Pancreas (tissue), 10 donors: ENCODE results near the gene MPEG1. TPM values are rescaled to one million over a fixed set of nuclear protein-coding genes. Genes with fewer than 3 reads are reported as not detected.

Source experiments
- ATAC-seq, 4 donors: fragments of 200-7000 bp; cut with Tn5 transposase; one replicate each; pipeline versions ENCODE4 v1.8.0 to v1.9.1; 2020; ENCODE audit warnings: mild to moderate bottlenecking in 4 of 4, moderate library complexity in 4 of 4
- DNase-seq, 6 donors: peaks; one replicate each; pipeline ENCODE4 v3.0.0-alpha.2; 2020
- FAIRE-seq: peaks from 2 replicates; lab custom pipeline; 2012; peaks lifted over from hg19 to GRCh38; lab: Jason Lieb, UNC
- H3K27ac ChIP-seq, 4 donors: fragments of 200-600 bp; sonication (generic); 1 replicate in 3 of 4; 2 replicates in 1 of 4; pipeline versions ENCODE4 v1.5.0 to v1.8.0; 2020
- H3K27me3 ChIP-seq, 4 donors: fragments of 200-600 bp; one replicate each; pipeline ENCODE4 v1.8.0; 2021
- H3K36me3 ChIP-seq, 3 donors: fragments of 200-600 bp; sonication (generic) in 1 of 3; one replicate each; pipeline versions ENCODE4 v1.5.0 to v1.8.0; 2020 to 2021
- H3K4me1 ChIP-seq, 3 donors: fragments of 200-600 bp; one replicate each; pipeline ENCODE4 v1.8.0; 2021
- H3K4me3 ChIP-seq, 4 donors: fragments of 200-600 bp; sonication (generic) in 2 of 4; one replicate each; pipeline versions ENCODE4 v1.5.0 to v1.8.0; 2020 to 2021
- H3K9me3 ChIP-seq, 4 donors: fragments of 200-600 bp; one replicate each; pipeline ENCODE4 v1.8.0; 2021
- CTCF ChIP-seq, 4 donors: fragments of 200-600 bp; sonication (generic) in 3 of 4; IDR thresholded peaks; one replicate each; pipeline versions ENCODE4 v1.5.0 to v1.8.0; 2021; ENCODE audit warnings: antibody characterized with exemption in 4 of 4
- WGBS, 2 donors: extraction: QIAGEN DNeasy Blood & Tissue Kit; methylation state at CpG; one replicate each; pipeline ENCODE4 v1.1.7; 2013; 5-methylcytosine and 5-hydroxymethylcytosine counted together
- intact Hi-C, 3 donors: fragments of 100-400 bp; cut with DNase I; formaldehyde crosslinking; loops; one replicate each; pipeline versions ENCODE4 v1.11.1 to v1.14.2; 2022
- polyA plus RNA-seq, 2 donors: library from polyadenylated mRNA; stranded (reverse); fragments of 200-250 nt; gene quantifications; one replicate each; pipeline ENCODE4 v1.2.3, GENCODE V29; 2013
- total RNA-seq, 6 donors: library from RNA; stranded (reverse); fragmentation: NEBNext Ultra II Directional in 4 of 6; extraction: Animal tissue kit (Norgen Biotek cat#: 25700) in 4 of 6; gene quantifications; one replicate each; pipeline versions ENCODE4 v1.2.1 to v1.2.4, GENCODE V29; 2021 to 2023
- donor health status: healthy with polysubstance abuse.
- donor health status: DM: no; HTN: no; CAD: no; lungs with moderate emphysema.
- donor health status: DM: no; HTN: no; CAD: no.
- donor health status: control.
- donor health status: control.
- donor health status: Bipolar disorder and iron deficiency.
- donor health status: DM: yes; HTN: yes; CAD: no.
- donor health status: DM: no; HTN: no; CAD: no.
- donor health status: DM: no; HTN: no; CAD: no.
- donor health status: DM: yes; HTN: yes; CAD: no.

MPEG1 gene
- total and polyA plus RNA-seq, 8 donors: 0.51 to 7.1 (median 1.2) TPM

DNA sequence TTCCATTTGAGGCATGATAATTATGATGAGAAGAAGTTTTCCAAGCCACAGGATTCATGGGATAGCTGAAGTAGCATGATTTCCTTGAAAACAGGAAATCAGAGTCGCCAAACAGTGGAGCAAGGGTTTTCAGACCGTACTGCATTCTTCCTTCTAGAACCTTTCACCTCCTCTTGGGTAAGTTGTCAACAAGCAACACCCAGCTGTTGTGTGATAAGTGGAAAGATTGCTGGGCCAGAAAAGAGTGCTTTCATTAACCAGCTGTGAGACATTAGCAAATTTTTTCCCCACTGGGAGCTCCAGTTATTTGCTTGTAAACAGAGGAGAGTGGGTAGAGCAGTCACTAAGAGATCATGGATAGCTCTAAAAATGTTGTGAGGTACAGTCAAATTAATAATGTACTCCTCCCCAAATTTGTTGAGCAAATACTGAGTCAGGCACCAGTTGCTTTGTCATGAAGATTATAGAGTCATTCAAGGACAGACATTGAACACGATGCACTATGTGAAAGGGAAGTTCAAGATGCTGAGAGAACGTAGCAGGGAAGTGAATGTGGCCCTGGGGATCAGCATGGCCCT is 11.7 kb upstream of the MPEG1 start:
- Histone ChIP-seq H3K9me3 (no peaks in the 10 kb centered on the region), H3K36me3 (no peaks in the 10 kb centered on the region), H3K4me3 (no peak overlapping the region), H3K27ac (peak overlapping the region in 1 of 4 donors; percentile 10), H3K4me1 (no peaks in the 10 kb centered on the region), H3K27me3 (no peaks in the 10 kb centered on the region)
- DNase-seq (no peak), ATAC-seq (peak in 3 of 4 donors; percentile 52 to 74 (median 57)), FAIRE-seq (no peak)
- intact Hi-C loops: no loop called here
- no peak for TF ChIP-seq CTCF (IDR thresholded peaks at IDR 0.05)
- 43 to 48% methylated on average over 4 of the region's 4 CpGs for WGBS, 2 donors

DNA sequence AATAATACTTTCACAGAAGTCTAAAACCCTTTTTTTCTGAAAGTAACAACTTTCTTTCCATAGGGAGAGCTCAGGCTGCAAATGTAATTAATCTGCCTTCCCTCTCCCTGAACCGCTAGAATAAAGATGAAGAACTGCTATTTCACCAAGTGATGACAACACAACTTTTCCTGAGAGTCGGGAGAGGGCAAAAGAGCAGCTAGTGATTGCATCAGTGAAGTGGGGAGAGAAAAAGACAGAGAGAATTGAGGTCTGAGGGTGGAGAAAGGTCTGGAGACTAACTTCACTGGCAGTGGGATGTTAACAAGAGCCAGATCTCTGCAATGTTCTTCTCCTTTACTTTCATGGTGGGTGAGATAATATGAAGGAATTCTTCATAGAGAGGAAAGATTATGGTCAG is 10.9 kb upstream of the MPEG1 start:
- peak overlapping the region in 1 of 4 donors; percentile 10 for H3K27ac ChIP-seq
- TF ChIP-seq CTCF (IDR thresholded peaks at IDR 0.05): no peak
- 58 to 68% methylated on average over 2 of the region's 2 CpGs for WGBS, 2 donors
- intact Hi-C loops: no loop called here
- DNase-seq (no peak), ATAC-seq (peak in 2 of 4 donors; percentile 23 to 44), FAIRE-seq (no peak)
- H3K27me3 ChIP-seq: no peaks in the 10 kb centered on the region
- no peaks in the 10 kb centered on the region for H3K9me3 ChIP-seq
- no peak overlapping the region for H3K4me3 ChIP-seq
- no peaks in the 10 kb centered on the region for H3K4me1 ChIP-seq
- no peaks in the 10 kb centered on the region for H3K36me3 ChIP-seq

DNA sequence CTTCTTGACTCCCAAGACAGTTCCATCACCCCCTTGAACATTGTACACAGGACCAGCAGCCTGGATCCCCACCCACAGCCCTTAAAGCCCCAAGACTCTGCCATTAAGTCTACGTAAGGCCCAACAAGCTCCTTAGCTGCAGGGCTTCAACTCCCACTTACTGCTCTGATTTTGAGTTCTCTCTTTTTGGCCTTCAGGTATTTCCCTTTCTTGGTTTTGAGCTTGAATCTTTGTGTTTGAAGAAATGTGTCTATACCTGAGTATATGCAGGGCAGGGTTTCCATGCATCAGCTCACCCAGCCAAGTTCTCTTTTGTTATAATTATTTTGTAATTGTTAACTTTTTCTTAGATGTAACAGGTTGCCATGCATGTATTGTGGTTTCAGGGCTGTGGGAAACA is 10.4 kb upstream of the MPEG1 start:
- H3K4me3 ChIP-seq: no peak overlapping the region
- no peaks in the 10 kb centered on the region for H3K36me3 ChIP-seq
- 95% methylated on average over 1 of the region's 1 CpG for WGBS, 2 donors
- intact Hi-C loops: no loop called here
- no peak for TF ChIP-seq CTCF (IDR thresholded peaks at IDR 0.05)
- ATAC-seq (no peak), FAIRE-seq (no peak), DNase-seq (no peak)
- no peaks in the 10 kb centered on the region for H3K27me3 ChIP-seq
- peak overlapping the region in 1 of 4 donors; percentile 10 for H3K27ac ChIP-seq
- H3K9me3 ChIP-seq: no peaks in the 10 kb centered on the region
- H3K4me1 ChIP-seq: no peaks in the 10 kb centered on the region

DNA sequence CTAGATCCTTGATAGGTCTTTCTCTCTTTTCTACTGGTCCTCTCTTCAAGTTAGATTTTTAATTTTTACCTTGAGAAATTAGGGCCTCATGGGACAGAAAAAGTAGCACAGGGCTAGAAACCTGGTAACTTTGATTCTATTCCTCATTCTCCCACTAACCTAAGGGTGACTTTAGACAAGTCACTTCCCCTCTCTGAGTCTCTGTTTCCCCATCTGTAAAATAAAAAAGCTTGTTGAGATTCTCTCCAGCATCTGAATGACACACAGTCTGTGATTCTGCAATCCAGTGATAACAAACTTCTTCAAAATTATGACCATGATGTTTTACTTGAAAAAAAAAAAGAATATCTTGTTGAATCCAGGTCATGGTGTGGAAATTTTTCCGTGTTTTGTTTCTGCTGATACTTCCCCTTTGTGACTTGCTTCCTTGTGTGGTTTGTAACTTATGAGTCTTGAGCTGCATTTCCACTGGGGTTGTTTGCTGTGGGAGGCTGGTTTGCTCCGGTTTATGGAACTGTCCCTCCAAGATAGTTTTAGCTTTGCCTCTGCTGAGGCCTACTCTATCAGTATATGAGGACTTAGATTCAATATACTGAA is 9.8 kb upstream of the MPEG1 start:
- Histone ChIP-seq H3K4me3 (no peak overlapping the region), H3K36me3 (no peaks in the 10 kb centered on the region), H3K9me3 (no peaks in the 10 kb centered on the region), H3K27ac (no peak overlapping the region), H3K4me1 (no peaks in the 10 kb centered on the region), H3K27me3 (no peaks in the 10 kb centered on the region)
- WGBS, 2 donors: 66 to 83% methylated on average over 2 of the region's 2 CpGs
- TF ChIP-seq CTCF (IDR thresholded peaks at IDR 0.05): no peak
- no peak for FAIRE-seq
- no peak for DNase-seq
- ATAC-seq: peak in 2 of 4 donors; percentile 44 to 55
- intact Hi-C loops: no loop called here

DNA sequence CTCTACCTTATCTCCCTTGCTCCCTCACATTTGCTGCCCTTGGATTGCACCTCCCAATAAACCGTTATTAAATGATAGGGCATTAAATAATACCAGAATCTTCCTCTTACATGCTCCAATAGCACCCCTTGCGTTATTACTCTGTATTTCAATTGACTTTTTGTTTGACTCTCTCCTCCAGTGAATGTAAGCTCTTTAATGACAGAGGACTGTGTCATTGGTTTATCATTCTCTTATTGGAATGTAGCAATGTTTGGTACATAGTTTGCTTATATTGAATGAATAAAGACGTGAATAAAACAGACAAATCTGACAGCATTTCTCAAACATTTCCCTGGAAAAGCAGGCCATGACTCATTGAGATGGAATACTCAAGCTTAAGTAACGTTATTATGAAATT is 8.7 kb upstream of the MPEG1 start:
- no peak for TF ChIP-seq CTCF (IDR thresholded peaks at IDR 0.05)
- H3K9me3 ChIP-seq: no peaks in the 10 kb centered on the region
- no peak overlapping the region for H3K4me3 ChIP-seq
- DNase-seq (no peak), FAIRE-seq (peak; percentile 5), ATAC-seq (no peak)
- no peaks in the 10 kb centered on the region for H3K4me1 ChIP-seq
- no peak overlapping the region for H3K27ac ChIP-seq
- no peaks in the 10 kb centered on the region for H3K27me3 ChIP-seq
- intact Hi-C loops: no loop called here
- H3K36me3 ChIP-seq: no peaks in the 10 kb centered on the region
- 56 to 74% methylated on average over 4 of the region's 4 CpGs for whole genome bisulfite sequencing, 2 donors
